BLaER1 treated with 17β-estradiol and CSF1 and Interleukin-3, amounts not matched to agents 10 nM and 100 nM (cell line): ENCODE measurements around the gene RP2.

Source experiments
- H3K27ac ChIP-seq, 11 experiments: shearing (Covaris generic); formaldehyde crosslinking; 2 replicates each; pipeline ENCODE4 v1.8.1; 2022
- H3K27me3 ChIP-seq, 11 experiments: shearing (Covaris generic); formaldehyde crosslinking; 2 replicates each; pipeline ENCODE4 v1.8.1; 2022
- H3K36me3 ChIP-seq, 11 experiments: shearing (Covaris generic); formaldehyde crosslinking; 2 replicates each; pipeline ENCODE4 v1.8.1; 2022
- H3K4me1 ChIP-seq, 10 experiments: shearing (Covaris generic); formaldehyde crosslinking; 2 replicates each; pipeline ENCODE4 v1.8.1; 2022
- H3K4me2 ChIP-seq, 11 experiments: shearing (Covaris generic); formaldehyde crosslinking; 2 replicates each; pipeline ENCODE4 v1.8.1; 2022
- H3K4me3 ChIP-seq, 10 experiments: shearing (Covaris generic); formaldehyde crosslinking; 2 replicates each; pipeline ENCODE4 v1.8.1; 2022
- H3K9ac ChIP-seq, 11 experiments: shearing (Covaris generic); formaldehyde crosslinking; 2 replicates each; pipeline ENCODE4 v1.8.1; 2022
- H3K9me3 ChIP-seq, 11 experiments: shearing (Covaris generic); formaldehyde crosslinking; replicated peaks in 1 of 11; 2 replicates each; pipeline ENCODE4 v1.8.1; 2022
- H4K20me1 ChIP-seq, 11 experiments: shearing (Covaris generic); formaldehyde crosslinking; 2 replicates each; pipeline ENCODE4 v1.8.1; 2022
- Cebpa-rat ChIP-seq, 11 experiments: shearing (Covaris generic); IDR thresholded peaks; 2 replicates each; pipeline ENCODE4 v1.8.1; 2022

RP2 gene

GRCh38 chrX:46860557-46860956 is 23.7 kb downstream of the RP2 start:
- H3K4me1 ChIP-seq, result peaks cover 0 to 26% (median 0%) of the 10 kb centered on the region in 10 experiments; a peak in 6 of 20 replicates
- H3K4me3 ChIP-seq, result no peak overlapping the region
- no peaks in the 10 kb centered on the region for H3K9me3 ChIP-seq
- H3K27ac ChIP-seq, result no peak overlapping the region
- H3K36me3 ChIP-seq, result peaks cover 34 to 95% (median 64%) of the 10 kb centered on the region in 11 experiments
- no peak for TF ChIP-seq Cebpa-rat (IDR thresholded peaks at IDR 0.05)
- H3K4me2 ChIP-seq, result no peak overlapping the region
- H4K20me1 ChIP-seq, result peaks cover 0 to 89% (median 20%) of the 10 kb centered on the region in 11 experiments; a peak in 12 of 22 replicates
- no peak overlapping the region for H3K9ac ChIP-seq
- H3K27me3 ChIP-seq, result no peaks in the 10 kb centered on the region

- Histone ChIP-seq H4K20me1 (peaks cover 0 to 86% (median 6%) of the 10 kb centered on the region in 11 experiments; a peak in 12 of 22 replicates), H3K9ac (no peak overlapping the region), H3K27ac (no peak overlapping the region; a peak in 1 of 22 replicates), H3K27me3 (no peaks in the 10 kb centered on the region), H3K4me3 (no peak overlapping the region), H3K36me3 (peaks cover 43 to 93% (median 68%) of the 10 kb centered on the region in 11 experiments), H3K4me2 (no peak overlapping the region), H3K4me1 (peaks cover 0 to 32% (median 0%) of the 10 kb centered on the region in 10 experiments; a peak in 6 of 20 replicates), H3K9me3 (peaks cover 0 to 5% (median 0%) of the 10 kb centered on the region in 11 experiments; a peak in 2 of 22 replicates)
- no peak for TF ChIP-seq Cebpa-rat (IDR thresholded peaks at IDR 0.05)
Observed at GRCh38 chrX:46863072-46863471, 26.2 kb downstream of the RP2 start.

- peaks cover 0 to 32% (median 0%) of the 10 kb centered on the region in 10 experiments; a peak in 6 of 20 replicates for H3K4me1 ChIP-seq
- no peak overlapping the region for H3K4me3 ChIP-seq
- no peak overlapping the region; a peak in 1 of 22 replicates for H3K9ac ChIP-seq
- peaks cover 0 to 5% (median 0%) of the 10 kb centered on the region in 11 experiments; a peak in 2 of 22 replicates for H3K9me3 ChIP-seq
- peak overlapping the region in 2 of 11 experiments; percentile 49 to 63; a peak in 5 of 22 replicates for H3K4me2 ChIP-seq
- TF ChIP-seq Cebpa-rat (IDR thresholded peaks at IDR 0.05), result no peak
- no peaks in the 10 kb centered on the region for H3K27me3 ChIP-seq
- peaks cover 0 to 84% (median 0%) of the 10 kb centered on the region in 11 experiments; a peak in 9 of 22 replicates for H4K20me1 ChIP-seq
- peaks cover 43 to 94% (median 69%) of the 10 kb centered on the region in 11 experiments for H3K36me3 ChIP-seq
- H3K27ac ChIP-seq, result peak overlapping the region in 3 of 11 experiments; percentile 4 to 69 (median 59); a peak in 5 of 22 replicates
Observed at GRCh38 chrX:46864606-46865005, 27.8 kb downstream of the RP2 start.

GRCh38 chrX:46865281-46865680 is 28.4 kb downstream of the RP2 start:
- no peak for TF ChIP-seq Cebpa-rat (IDR thresholded peaks at IDR 0.05)
- no peak overlapping the region for H3K9ac ChIP-seq
- H3K9me3 ChIP-seq, result peaks cover 0 to 5% (median 0%) of the 10 kb centered on the region in 11 experiments; a peak in 2 of 22 replicates
- no peaks in the 10 kb centered on the region for H3K27me3 ChIP-seq
- H3K27ac ChIP-seq, result peak overlapping the region in 3 of 11 experiments; percentile 4 to 69 (median 59); a peak in 6 of 22 replicates
- peak overlapping the region in 2 of 11 experiments; percentile 49 to 63; a peak in 2 of 22 replicates for H3K4me2 ChIP-seq
- H4K20me1 ChIP-seq, result peaks cover 0 to 84% (median 6%) of the 10 kb centered on the region in 11 experiments; a peak in 10 of 22 replicates
- H3K4me1 ChIP-seq, result peaks cover 0 to 32% (median 0%) of the 10 kb centered on the region in 10 experiments; a peak in 6 of 20 replicates
- no peak overlapping the region for H3K4me3 ChIP-seq
- peaks cover 38 to 94% (median 69%) of the 10 kb centered on the region in 11 experiments for H3K36me3 ChIP-seq

- no peak for TF ChIP-seq Cebpa-rat (IDR thresholded peaks at IDR 0.05)
- Histone ChIP-seq H3K9ac (no peak overlapping the region), H3K36me3 (peaks cover 27 to 91% (median 60%) of the 10 kb centered on the region in 11 experiments), H4K20me1 (peaks cover 0 to 84% (median 17%) of the 10 kb centered on the region in 11 experiments; a peak in 11 of 22 replicates), H3K9me3 (peaks cover 0 to 5% (median 0%) of the 10 kb centered on the region in 11 experiments; a peak in 2 of 22 replicates), H3K4me3 (no peak overlapping the region), H3K4me2 (no peak overlapping the region), H3K27me3 (no peaks in the 10 kb centered on the region), H3K4me1 (peaks cover 0 to 32% (median 0%) of the 10 kb centered on the region in 10 experiments; a peak in 6 of 20 replicates), H3K27ac (no peak overlapping the region)
Observed at GRCh38 chrX:46866726-46867125, 29.9 kb downstream of the RP2 start.

- no peak overlapping the region; a peak in 1 of 22 replicates for H3K4me2 ChIP-seq
- H3K36me3 ChIP-seq, result peaks cover 3 to 68% (median 29%) of the 10 kb centered on the region in 11 experiments
- no peak for TF ChIP-seq Cebpa-rat (IDR thresholded peaks at IDR 0.05)
- H3K4me1 ChIP-seq, result peaks cover 0 to 14% (median 0%) of the 10 kb centered on the region in 10 experiments; a peak in 4 of 20 replicates
- H3K27me3 ChIP-seq, result no peaks in the 10 kb centered on the region
- H3K9me3 ChIP-seq, result no peaks in the 10 kb centered on the region
- no peak overlapping the region for H3K4me3 ChIP-seq
- H4K20me1 ChIP-seq, result peaks cover 0 to 91% (median 20%) of the 10 kb centered on the region in 11 experiments; a peak in 13 of 22 replicates
- H3K27ac ChIP-seq, result no peak overlapping the region
- no peak overlapping the region for H3K9ac ChIP-seq
Observed at GRCh38 chrX:46873746-46874145, 36.9 kb downstream of the RP2 start.

- H3K9me3 ChIP-seq, result no peaks in the 10 kb centered on the region
- no peaks in the 10 kb centered on the region for H3K27me3 ChIP-seq
- H3K36me3 ChIP-seq, result peaks cover 8 to 59% (median 29%) of the 10 kb centered on the region in 11 experiments; a peak in 21 of 22 replicates
- H3K4me2 ChIP-seq, result no peak overlapping the region
- H4K20me1 ChIP-seq, result peaks cover 0 to 82% (median 12%) of the 10 kb centered on the region in 11 experiments; a peak in 12 of 22 replicates
- no peak overlapping the region for H3K4me3 ChIP-seq
- no peak for TF ChIP-seq Cebpa-rat (IDR thresholded peaks at IDR 0.05)
- H3K4me1 ChIP-seq, result peaks cover 0 to 14% (median 0%) of the 10 kb centered on the region in 10 experiments; a peak in 4 of 20 replicates
- H3K9ac ChIP-seq, result no peak overlapping the region
- no peak overlapping the region for H3K27ac ChIP-seq
Observed at GRCh38 chrX:46876901-46877300, 40.1 kb downstream of the RP2 start.

- Histone ChIP-seq H3K36me3 (peaks cover 11 to 51% (median 30%) of the 10 kb centered on the region in 11 experiments; a peak in 20 of 22 replicates), H3K4me1 (peaks cover 0 to 5% (median 0%) of the 10 kb centered on the region in 10 experiments; a peak in 2 of 20 replicates), H3K9me3 (no peaks in the 10 kb centered on the region), H3K27ac (no peak overlapping the region), H3K4me3 (no peak overlapping the region), H4K20me1 (peaks cover 0 to 40% (median 0%) of the 10 kb centered on the region in 11 experiments; a peak in 3 of 22 replicates), H3K9ac (no peak overlapping the region), H3K4me2 (no peak overlapping the region), H3K27me3 (no peaks in the 10 kb centered on the region)
- no peak for TF ChIP-seq Cebpa-rat (IDR thresholded peaks at IDR 0.05)
Observed at GRCh38 chrX:46882266-46882665, 45.4 kb downstream of the RP2 start.

GRCh38 chrX:46884799-46885198 is 48.0 kb downstream of the RP2 start:
- no peaks in the 10 kb centered on the region for H3K27me3 ChIP-seq
- no peak overlapping the region for H3K9ac ChIP-seq
- no peak for TF ChIP-seq Cebpa-rat (IDR thresholded peaks at IDR 0.05)
- no peaks in the 10 kb centered on the region for H3K9me3 ChIP-seq
- H3K27ac ChIP-seq, result no peak overlapping the region
- no peak overlapping the region for H3K4me2 ChIP-seq
- no peak overlapping the region for H3K4me3 ChIP-seq
- peaks cover 7 to 63% (median 33%) of the 10 kb centered on the region in 11 experiments; a peak in 20 of 22 replicates for H3K36me3 ChIP-seq
- H4K20me1 ChIP-seq, result peaks cover 0 to 23% (median 0%) of the 10 kb centered on the region in 11 experiments; a peak in 2 of 22 replicates
- peaks cover 0 to 5% (median 0%) of the 10 kb centered on the region in 10 experiments; a peak in 2 of 20 replicates for H3K4me1 ChIP-seq
